ENCODE results near the gene PI16. TPM values are rescaled to one million over a fixed set of nuclear protein-coding genes. Genes with fewer than 3 reads are reported as not detected.
A peak's percentile ranks its signal among the peaks of the same experiment; 100 is the strongest.

Gene PI16
- total RNA-seq: 4.1 TPM
- long read RNA-seq, partial matches to known transcripts: 3 of 11 reads
- long read RNA-seq, other reads (novel, unspliced or antisense): 4 of 11 reads

- intact Hi-C loops (cut with micrococcal nuclease): no loop called here
- DNase-seq: peak; percentile 47
- ATAC-seq: peak; percentile 72
Observed at GRCh38 chr6:36954262-36954931, at the start of gene PI16. Gene PI16, plus strand, starts transcription at chr6:36954738. Its CDS starts 23 bp downstream, at chr6:36954761.

- no peak for DNase-seq
- no peak for ATAC-seq
- intact Hi-C loops (cut with micrococcal nuclease): no loop called here
Observed at GRCh38 chr6:36904851-36905393, 49.6 kb upstream of the PI16 start.

- DNase-seq (peak; percentile 84), ATAC-seq (peak; percentile 91)
- intact Hi-C loops (cut with micrococcal nuclease): no loop called here
Observed at GRCh38 chr6:36906539-36907325, 47.8 kb upstream of the PI16 start.

GRCh38 chr6:36907781-36908180, 46.8 kb upstream of the PI16 start:
- ATAC-seq (peak; percentile 90), DNase-seq (peak; percentile 68)
- intact Hi-C loops (cut with micrococcal nuclease): no loop called here

- no peak for DNase-seq
- intact Hi-C loops (cut with micrococcal nuclease): no loop called here
- ATAC-seq: no peak
Observed at GRCh38 chr6:36908747-36909146, 45.8 kb upstream of the PI16 start.

GRCh38 chr6:36912030-36912454, 42.5 kb upstream of the PI16 start:
- intact Hi-C loops (cut with micrococcal nuclease): no loop called here
- no peak for ATAC-seq
- no peak for DNase-seq

- no peak for DNase-seq
- intact Hi-C loops (cut with micrococcal nuclease): no loop called here
- no peak for ATAC-seq
Observed at GRCh38 chr6:36912586-36912985, 42.0 kb upstream of the PI16 start.

- intact Hi-C loops (cut with micrococcal nuclease): no loop called here
- ATAC-seq: no peak
Observed at GRCh38 chr6:36913082-36913481, 41.5 kb upstream of the PI16 start.

GRCh38 chr6:36914227-36914794, 40.2 kb upstream of the PI16 start:
- intact Hi-C loops (cut with micrococcal nuclease): no loop called here
- DNase-seq: no peak
- no peak for ATAC-seq

More at GRCh38 chr6:36913082-36913481, 41.5 kb upstream of the PI16 start:
- no peak for DNase-seq

- intact Hi-C loops (cut with micrococcal nuclease): no loop called here
- DNase-seq: no peak
- ATAC-seq: no peak
Observed at GRCh38 chr6:36915599-36915998, 38.9 kb upstream of the PI16 start.

- intact Hi-C loops (cut with micrococcal nuclease): no loop called here
- no peak for ATAC-seq
- DNase-seq: no peak
Observed at GRCh38 chr6:36916126-36916525, 38.4 kb upstream of the PI16 start.

GRCh38 chr6:36917541-36918193, 36.9 kb upstream of the PI16 start:
- intact Hi-C loops (cut with micrococcal nuclease): no loop called here
- DNase-seq: peak; percentile 44
- peak; percentile 70 for ATAC-seq

- intact Hi-C loops (cut with micrococcal nuclease): no loop called here
- ATAC-seq: no peak
- DNase-seq: no peak
Observed at GRCh38 chr6:36920049-36920448, 34.5 kb upstream of the PI16 start.

GRCh38 chr6:36920546-36920945, 34.0 kb upstream of the PI16 start:
- no peak for DNase-seq
- intact Hi-C loops (cut with micrococcal nuclease): no loop called here
- peak; percentile 19 for ATAC-seq

GRCh38 chr6:36924131-36924530, 30.4 kb upstream of the PI16 start:
- DNase-seq: no peak
- no peak for ATAC-seq
- intact Hi-C loops (cut with micrococcal nuclease): no loop called here

GRCh38 chr6:36924778-36925374, 29.7 kb upstream of the PI16 start:
- ATAC-seq (no peak), DNase-seq (no peak)
- intact Hi-C loops (cut with micrococcal nuclease): no loop called here

GRCh38 chr6:36925809-36926208, 28.7 kb upstream of the PI16 start:
- no peak for ATAC-seq
- DNase-seq: no peak
- intact Hi-C loops (cut with micrococcal nuclease): no loop called here

GRCh38 chr6:36926708-36927513, 27.6 kb upstream of the PI16 start:
- DNase-seq (no peak), ATAC-seq (peak; percentile 17)
- intact Hi-C loops (cut with micrococcal nuclease): no loop called here
